ENCODE results near the gene TBCE. TPM values are rescaled to one million over a fixed set of nuclear protein-coding genes. Genes with fewer than 3 reads are reported as not detected.

TBCE gene, protein sequence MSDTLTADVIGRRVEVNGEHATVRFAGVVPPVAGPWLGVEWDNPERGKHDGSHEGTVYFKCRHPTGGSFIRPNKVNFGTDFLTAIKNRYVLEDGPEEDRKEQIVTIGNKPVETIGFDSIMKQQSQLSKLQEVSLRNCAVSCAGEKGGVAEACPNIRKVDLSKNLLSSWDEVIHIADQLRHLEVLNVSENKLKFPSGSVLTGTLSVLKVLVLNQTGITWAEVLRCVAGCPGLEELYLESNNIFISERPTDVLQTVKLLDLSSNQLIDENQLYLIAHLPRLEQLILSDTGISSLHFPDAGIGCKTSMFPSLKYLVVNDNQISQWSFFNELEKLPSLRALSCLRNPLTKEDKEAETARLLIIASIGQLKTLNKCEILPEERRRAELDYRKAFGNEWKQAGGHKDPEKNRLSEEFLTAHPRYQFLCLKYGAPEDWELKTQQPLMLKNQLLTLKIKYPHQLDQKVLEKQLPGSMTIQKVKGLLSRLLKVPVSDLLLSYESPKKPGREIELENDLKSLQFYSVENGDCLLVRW
- 10 to 100 TPM; 19.2 to 26.4 TPM for total RNA-seq
- long read RNA-seq, full-length matches to known transcripts: 9 of 9 reads
- long read RNA-seq, partial matches to known transcripts: 0 of 9 reads
- long read RNA-seq, other reads (novel, unspliced or antisense): 0 of 9 reads

DNA sequence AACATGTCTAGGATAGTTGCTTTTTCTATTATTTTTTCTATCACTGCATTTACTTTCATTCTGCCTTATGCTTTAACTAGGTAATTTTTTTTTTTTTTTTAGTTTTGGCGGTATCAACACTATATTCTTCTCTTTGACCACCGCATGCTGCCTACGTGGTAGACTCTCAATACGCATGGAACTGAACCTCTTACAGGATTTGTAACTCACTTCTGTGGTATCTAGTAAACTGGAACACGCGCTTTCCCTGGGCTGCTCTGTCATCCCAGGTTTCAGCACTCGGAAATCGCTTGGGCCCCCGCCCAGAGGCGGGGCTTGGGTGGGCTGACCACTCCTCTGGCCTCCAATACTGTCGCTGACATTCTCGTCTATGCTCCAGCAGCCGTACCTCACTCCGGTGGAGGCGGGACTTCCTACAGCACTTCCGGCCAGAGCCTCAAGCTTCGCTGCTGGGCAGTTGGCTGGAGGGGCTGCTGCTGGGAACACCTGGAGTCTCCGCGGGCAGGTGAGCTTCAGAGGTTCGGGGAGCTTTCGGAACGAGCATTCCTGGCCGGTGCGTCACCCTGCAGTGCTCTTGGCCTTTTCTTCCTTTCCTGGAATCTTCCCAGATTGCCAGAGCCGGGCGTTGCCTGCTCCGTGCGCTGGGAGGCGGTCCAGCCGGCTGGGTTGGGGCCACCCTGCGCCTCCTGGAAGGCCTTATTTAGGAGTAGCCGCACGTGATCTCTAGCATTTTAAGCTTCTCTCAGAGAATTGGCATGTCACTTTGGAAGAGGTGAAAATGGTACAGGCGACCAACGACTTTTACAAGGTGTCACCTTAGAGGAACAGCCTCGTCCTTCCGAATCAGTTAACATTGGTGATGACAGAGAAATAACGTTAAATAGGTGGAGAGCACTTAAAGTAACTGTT lies at the start of gene TBCE:
Gene TBCE (plus strand): TSS at position 428 of the 909 bp plus-strand sequence. CDS start 12,623 bp downstream, outside the sequence.
- ATAC-seq (peak; percentile 99), DNase-seq (peak; percentile 97 to 98)
- intact Hi-C loops (cut with DNase I, micrococcal nuclease): no loop called here

DNA sequence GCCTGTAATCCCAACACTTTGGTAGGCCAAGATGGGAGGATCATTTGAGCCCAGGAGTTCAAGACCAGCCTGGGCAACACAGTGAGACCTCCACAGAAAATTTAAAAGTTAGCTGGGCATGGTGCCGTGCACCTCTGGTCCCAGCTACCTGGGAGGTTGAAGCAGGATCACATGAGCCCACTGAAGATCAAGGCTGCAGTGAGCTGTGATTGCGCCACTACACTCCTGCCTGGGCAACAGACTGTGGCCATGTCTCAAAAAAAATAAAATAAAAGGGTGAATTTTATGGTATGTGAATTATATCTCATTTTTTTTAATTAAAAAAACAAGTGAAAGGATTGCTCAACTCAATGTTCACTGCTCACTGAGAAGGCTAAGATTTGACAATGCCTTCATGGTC lies 48.0 kb upstream of the TBCE start:
- intact Hi-C loops (cut with DNase I, micrococcal nuclease): loop anchor here in 1 of 2 donors (10.0 kb wide), 1 partner anchor 54 kb away; no protein-coding TSS in a partner anchor
- DNase-seq (no peak), ATAC-seq (no peak)

DNA sequence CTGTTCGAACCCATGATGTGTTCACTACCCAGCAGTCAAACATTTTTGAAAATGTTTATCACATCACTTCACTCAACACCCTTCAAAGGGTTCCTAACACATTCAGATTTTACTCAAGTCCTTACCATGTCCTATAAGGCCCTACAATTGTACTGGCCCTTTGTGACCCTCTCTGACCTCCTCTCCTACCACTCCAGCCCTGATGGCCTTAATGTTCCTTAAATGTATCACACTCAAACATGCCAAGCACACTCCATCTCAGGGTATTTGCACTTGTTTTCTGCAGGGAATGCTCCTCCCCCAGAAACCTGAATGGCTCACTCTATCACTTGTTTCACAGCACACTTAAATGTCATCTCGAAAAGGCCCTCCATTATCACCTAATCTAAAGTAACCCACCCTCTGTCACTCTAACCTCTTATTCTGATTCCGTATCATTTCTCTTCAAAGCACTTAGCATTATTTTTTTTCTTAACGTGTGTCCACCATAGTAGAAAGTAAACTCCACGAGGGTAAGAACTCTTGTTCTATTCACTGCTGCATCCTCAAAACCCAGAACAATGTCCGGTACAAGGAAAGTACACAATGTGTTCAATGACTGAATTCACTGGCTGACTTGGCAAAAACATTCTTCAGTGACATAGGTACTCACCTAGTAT lies 46.6 kb upstream of the TBCE start:
- ATAC-seq (no peak), DNase-seq (no peak)
- intact Hi-C loops (cut with DNase I, micrococcal nuclease): no loop called here

DNA sequence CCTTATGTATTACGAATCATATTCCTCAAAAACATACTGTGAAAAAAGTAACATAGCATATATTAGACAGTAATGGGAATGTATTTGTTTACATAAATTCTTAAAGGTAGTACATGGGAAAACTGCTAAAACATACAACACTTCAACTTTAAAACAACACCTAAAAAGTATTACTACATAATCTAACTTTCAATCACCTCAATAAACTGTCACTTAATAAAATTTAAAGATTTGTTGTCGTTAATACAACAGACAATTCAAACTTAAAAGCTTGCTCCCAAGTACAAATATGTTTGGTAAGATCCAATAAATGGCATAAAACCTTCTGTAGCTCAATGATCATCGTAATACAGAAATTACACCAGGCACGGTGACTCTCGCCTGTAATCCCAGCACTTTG lies 42.9 kb upstream of the TBCE start:
- DNase-seq (no peak), ATAC-seq (no peak)
- intact Hi-C loops (cut with DNase I, micrococcal nuclease): no loop called here

DNA sequence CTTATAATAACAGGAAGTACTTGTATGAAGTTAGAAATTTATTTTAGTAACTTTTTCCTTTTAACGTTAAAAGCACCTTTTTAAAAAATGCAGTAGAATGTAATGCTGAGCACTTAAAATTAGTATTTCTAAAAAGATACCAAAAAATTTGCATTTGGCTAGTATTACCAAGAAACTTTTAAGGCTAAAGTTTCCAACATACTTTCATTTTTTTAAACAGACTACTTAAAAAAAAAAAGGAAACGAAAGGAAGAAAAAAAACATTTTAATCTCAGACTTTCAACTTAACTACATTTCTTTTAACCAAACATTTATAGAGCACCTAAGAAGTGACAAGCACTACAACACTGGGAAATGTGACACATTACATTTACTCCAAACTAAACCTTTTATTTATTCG lies 42.1 kb upstream of the TBCE start:
- intact Hi-C loops (cut with DNase I, micrococcal nuclease): no loop called here
- DNase-seq (no peak), ATAC-seq (no peak)

DNA sequence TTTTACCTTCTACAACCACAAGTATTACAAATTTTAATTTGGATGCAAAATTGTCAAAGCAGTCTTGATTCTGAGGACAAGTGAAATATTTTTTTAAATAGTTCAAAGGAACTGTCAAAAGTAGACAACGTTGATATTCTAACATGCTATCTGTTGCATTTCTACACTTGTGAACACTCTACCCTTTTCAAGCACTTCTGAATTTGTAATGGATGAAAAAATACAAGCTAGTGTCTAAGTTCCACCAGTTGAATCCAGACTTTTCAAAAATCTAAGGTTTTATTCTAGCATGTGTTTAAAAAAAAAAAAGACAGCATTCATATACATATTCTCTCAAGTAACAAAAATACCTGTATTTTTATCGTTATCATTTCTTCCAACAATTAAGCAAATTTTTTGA lies 41.4 kb upstream of the TBCE start:
- ATAC-seq (no peak), DNase-seq (no peak)
- intact Hi-C loops (cut with DNase I, micrococcal nuclease): no loop called here

DNA sequence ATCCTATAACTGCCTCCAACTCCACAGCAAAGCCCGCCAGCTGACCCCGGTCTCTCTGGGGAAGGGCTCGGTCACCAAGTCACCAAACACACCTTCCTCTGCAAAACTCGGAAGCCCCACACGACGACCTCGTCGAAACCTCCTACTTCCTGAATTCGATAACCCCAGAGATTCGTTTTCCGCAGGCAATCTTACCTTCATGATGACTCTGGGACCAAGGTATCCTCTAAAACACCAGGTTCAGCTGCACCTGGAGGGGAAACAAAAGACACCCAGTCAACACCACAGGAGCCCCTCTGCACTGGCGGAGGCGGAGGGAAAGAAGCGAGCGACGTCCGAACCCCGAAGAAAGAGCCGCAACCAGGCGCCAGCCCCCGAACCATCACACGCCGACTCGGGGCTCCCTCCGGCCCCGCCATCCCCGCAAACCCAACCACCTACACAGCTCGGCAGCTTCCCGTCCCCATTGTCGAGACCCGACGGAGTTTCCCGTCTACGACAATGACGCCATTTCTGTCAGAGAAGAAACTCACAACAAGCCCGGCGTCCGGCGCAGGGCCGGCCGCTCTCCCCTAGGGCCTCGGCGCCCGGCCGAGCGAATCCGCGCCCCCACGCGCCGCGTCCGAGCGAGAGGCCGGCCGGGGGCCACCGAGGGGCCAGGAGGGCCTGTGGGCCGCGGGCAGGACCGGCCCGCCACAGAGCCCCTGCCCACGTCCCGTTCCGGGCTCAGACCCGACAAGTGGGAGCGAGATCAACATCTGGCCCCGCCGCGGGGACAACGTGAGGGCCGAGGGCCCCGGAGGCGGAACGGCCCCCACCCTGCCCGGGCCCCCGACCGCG lies 40.3 kb upstream of the TBCE start:
- no peak for ATAC-seq
- intact Hi-C loops (cut with DNase I, micrococcal nuclease): no loop called here
- DNase-seq: peak; percentile 34 to 51

DNA sequence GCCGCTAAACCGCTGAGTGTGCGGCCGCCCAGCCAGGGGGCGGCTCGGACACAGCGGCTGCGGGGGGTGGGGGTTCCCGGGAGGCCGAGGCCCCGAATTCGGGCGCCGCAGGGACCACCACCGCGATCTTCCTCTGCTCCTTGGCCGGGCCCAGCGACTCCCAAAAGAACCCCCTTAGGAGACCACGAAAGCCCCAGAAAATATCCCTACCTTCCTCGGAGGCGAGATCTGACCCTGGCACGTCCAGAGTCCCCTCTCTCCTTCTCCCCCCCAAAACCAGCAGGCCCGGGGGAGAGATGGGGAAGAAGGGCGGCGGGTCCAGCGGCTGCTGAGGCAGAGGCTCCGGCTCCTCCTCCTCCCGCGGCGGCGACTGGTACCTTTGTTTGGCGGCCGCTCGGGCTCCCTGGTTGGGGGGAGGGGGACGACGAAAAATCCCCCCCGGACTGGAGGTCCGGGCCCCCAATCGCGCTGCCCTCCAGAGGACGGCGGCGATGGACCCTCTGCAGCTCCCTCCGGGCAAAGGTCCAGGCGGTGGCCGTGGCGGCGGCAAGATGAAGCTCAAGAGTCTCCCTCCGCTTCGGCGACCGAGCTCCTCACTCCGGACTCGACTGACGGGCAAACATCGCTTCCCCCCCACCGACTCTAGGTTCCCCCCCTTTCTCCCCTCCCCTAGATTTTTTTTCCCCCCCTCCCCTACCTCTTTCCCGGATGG lies 39.5 kb upstream of the TBCE start, which contains the start of gene ARID4B:
Gene ARID4B (minus strand): TSS at position 621 of the 712 bp plus-strand sequence. CDS start 1,260 bp downstream, outside the sequence.
- peak in 1 of 2 donors; percentile 86 for DNase-seq
- ATAC-seq: peak; percentile 25
- intact Hi-C loops (cut with DNase I, micrococcal nuclease): no loop called here

DNA sequence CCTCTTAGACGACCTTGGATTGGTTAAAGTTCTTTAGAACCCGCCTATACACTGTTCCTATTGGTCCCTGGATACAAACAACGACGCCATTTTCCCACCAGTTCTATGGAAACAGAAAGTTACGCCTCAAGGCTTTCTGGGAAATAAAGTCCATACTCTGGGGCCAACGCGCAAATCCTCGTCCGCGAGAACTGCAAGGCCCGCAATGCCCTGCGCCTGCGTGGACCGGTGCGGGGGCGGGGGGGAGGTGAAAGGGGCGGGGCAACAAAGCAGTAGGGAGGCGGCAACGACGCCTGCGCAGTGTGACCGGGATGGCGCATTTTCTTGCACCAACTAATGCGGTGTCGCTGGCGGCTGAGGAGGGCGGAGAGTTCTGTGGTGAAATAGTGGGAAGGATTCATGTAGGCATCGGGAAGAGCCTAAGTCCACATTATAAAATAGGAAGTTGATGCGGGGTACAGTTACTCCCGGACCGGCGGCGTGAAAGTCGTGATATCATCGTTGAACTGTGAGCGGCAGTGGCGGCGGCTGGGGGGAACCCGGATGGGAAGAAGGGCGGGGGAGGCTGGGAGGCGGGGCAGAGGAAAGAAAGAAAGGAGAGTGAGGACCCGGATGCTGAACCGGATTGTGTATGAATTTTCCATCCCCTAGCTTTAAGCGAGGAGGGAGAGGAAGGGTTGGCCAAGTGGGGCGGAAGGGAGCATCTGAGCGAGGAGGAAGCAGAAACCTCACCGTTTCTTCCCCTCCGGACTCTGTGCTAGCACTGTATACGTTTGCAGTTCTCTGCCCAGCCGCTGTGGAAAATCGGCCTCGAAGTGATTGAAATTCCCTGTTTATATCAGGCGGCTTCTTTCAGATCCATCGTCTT lies 38.7 kb upstream of the TBCE start, which contains the start of gene GGPS1:
Gene GGPS1 (plus strand): TSS at position 300 of the 868 bp plus-strand sequence. CDS start 6,695 bp downstream, outside the sequence.
- DNase-seq (peak; percentile 97 to 98), ATAC-seq (peak; percentile 83)
- intact Hi-C loops (cut with DNase I, micrococcal nuclease): no loop called here

DNA sequence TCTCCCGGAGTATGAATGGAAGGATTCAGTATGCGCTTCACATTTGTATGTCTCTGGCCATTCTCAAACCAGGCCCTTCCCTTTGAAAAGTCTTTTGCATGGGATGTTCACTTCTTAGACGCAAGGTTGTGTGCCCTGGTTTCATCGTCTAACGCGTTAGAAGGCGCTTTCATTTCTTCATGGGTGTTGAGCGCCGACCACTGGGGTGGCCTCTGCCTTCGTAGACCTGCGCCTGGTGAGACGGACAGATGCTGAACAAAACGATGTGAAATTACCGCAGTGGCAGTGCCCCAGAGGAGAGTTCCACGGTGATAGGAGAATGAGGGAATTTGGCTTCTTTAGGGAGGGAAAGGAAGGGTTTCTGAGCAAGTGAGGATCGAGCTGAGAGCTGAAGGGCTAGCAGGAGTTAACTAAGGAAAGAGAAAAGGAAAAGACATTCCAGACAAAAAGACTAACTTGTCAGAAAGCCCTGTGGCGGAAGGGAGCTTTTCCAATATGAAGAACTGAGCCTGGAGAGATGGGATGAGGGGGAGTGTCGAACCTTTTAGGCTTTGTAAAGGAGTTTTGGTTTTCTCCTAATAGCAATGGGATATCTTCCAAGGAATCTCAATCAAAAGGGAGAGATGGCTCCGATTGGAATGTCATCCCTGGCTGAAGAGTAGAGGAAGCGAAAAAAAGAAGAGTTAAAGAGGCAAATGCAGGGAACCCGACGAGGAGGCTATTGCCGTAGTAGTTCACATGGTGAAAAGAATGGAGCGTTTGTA lies 37.9 kb upstream of the TBCE start:
- DNase-seq: peak; percentile 32 to 43
- intact Hi-C loops (cut with DNase I, micrococcal nuclease): no loop called here
- peak; percentile 11 for ATAC-seq

DNA sequence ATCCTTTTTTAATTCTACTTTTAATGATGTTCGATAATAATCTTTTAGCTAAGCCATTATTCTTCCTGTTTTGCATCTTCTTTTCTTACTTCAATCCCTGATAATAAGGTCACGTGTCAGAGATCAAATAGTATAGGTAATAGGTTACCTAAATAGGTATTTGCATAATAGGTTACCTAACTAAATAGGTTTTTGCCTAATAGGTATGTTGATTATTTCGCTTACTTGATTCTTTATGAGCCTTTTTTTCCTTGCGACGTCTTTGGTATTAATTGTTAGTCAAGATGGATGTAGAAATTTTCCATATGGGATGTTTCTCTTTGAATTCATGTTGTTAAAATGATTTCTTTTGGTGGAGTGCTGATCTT lies 36.3 kb upstream of the TBCE start:
- intact Hi-C loops (cut with DNase I, micrococcal nuclease): no loop called here
- DNase-seq (no peak), ATAC-seq (no peak)

DNA sequence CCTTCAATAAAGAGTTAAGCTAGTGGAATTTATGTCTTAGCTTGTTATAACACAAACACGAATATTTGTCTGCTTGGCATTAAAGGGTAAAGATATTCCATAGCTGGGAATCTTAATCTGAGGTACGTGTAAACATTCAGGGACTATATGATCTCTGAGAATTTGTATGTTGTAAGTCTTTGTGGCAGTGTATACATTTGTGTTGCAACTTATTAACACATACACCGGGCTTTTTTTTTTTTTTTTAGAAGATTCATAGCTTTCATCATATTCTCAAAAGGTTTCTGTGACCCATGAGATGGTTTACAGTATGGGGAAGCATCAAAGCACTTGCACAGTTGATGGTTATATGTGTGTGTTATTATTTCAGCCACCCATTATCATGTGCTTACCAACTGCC lies 35.8 kb upstream of the TBCE start:
- intact Hi-C loops (cut with DNase I, micrococcal nuclease): no loop called here
- DNase-seq (no peak), ATAC-seq (no peak)

DNA sequence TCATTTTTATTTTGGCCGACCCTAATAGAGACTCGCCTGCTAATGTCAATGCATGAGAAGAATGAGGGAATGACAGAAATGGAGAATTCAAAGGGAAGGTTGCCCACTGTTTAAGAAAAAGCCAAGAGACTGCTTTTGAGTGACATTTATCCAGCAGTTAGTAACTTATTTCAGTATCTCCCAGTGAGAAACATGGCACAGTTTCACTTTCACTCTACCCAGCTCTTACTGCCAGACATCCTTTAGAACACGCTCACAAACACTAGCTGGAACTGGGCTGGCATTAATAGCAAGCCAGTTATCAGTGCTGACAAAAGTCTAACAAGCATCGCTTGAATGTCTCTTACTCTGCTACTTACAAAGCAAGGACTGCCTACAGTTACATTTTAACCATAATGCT lies 30.3 kb upstream of the TBCE start:
- no peak for DNase-seq
- intact Hi-C loops (cut with DNase I, micrococcal nuclease): no loop called here
- no peak for ATAC-seq

DNA sequence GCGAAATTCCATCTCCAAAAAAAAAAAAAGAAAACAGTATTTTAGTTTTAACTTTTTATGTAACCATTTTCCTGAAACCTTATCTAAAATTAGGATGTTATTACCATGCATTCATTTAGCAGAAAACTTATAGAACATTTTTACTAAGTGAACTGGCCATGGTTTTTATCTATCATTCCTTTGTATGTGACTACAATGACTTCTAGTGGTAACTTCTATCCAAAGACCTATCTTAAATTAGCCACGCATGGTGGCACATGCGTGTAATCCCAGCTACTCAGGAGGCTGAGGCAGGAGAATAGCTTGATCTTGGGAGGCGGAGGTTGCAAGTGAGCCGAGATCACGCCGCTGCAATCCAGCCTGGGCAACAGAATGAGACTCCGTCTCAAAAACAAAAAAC lies 27.5 kb upstream of the TBCE start:
- intact Hi-C loops (cut with DNase I, micrococcal nuclease): no loop called here
- ATAC-seq (no peak), DNase-seq (no peak)

DNA sequence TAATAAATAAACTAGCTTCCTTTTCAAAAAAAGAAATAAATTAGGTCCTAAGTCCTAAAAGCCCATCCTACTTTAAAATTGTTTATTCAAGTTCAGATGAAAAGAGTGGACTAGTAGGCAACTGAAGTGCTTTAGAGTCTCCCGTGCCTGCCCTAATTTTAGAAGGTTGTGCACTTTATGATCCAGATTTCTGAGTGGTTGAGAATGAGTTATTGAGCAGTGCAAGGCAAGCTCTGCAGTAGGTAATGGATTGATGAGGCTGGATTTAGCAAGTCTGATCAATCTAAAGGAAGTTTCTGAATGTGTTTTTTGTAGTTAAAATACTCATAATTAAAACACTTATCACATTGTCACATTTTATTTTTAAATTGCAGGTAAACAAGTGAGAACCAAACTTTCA lies 25.9 kb upstream of the TBCE start:
- intact Hi-C loops (cut with DNase I, micrococcal nuclease): no loop called here
- ATAC-seq (no peak), DNase-seq (no peak)

DNA sequence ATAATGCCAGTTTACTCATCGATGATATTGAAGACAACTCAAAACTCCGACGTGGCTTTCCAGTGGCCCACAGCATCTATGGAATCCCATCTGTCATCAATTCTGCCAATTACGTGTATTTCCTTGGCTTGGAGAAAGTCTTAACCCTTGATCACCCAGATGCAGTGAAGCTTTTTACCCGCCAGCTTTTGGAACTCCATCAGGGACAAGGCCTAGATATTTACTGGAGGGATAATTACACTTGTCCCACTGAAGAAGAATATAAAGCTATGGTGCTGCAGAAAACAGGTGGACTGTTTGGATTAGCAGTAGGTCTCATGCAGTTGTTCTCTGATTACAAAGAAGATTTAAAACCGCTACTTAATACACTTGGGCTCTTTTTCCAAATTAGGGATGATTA lies 25.2 kb upstream of the TBCE start:
- no peak for ATAC-seq
- no peak for DNase-seq
- intact Hi-C loops (cut with DNase I, micrococcal nuclease): no loop called here
